OCI-LY3 (cell line): ENCODE data around the gene DNAJC5.

Experiments used
- CTCF ChIP-seq: fragments of 200-600, 300-600 bp; sonication (generic); IDR thresholded peaks from 2 replicates; pipeline ENCODE4 v1.5.1; 2014; ENCODE audit warnings: antibody characterized with exemption, low read length, low read depth
- EZH2phosphoT487 ChIP-seq: fragments of 200-600 bp; shearing (Covaris generic); IDR thresholded peaks from 2 replicates; pipeline ENCODE4 v1.6.1; 2018; ENCODE audit warnings: antibody characterized with exemption, mixed run types, low read depth

GRCh38 chr20:63944078-63944941, 49.4 kb downstream of the DNAJC5 start:
- TF ChIP-seq CTCF (no peak), EZH2phosphoT487 (no peak)
